D341Med (cell line): ENCODE data around the gene TSSC4.

Experiments used
- DNase-seq: peaks from one replicate; pipeline ENCODE4 v3.0.0; 2012; ENCODE audit warnings: low spot score

The TSSC4 gene

GRCh38 chr11:2447951-2448650 is 47.6 kb downstream of the TSSC4 start:
- DNase-seq, result no peak

- DNase-seq, result no peak
Observed at GRCh38 chr11:2448661-2449547, 48.4 kb downstream of the TSSC4 start.

- no peak for DNase-seq
Observed at GRCh38 chr11:2449548-2450320, 49.2 kb downstream of the TSSC4 start.

- no peak for DNase-seq
Observed at GRCh38 chr11:2450321-2451041, 49.9 kb downstream of the TSSC4 start.

- no peak for DNase-seq
Observed at GRCh38 chr11:2451336-2451735, 50.8 kb downstream of the TSSC4 start.

- no peak for DNase-seq
Observed at GRCh38 chr11:2451916-2452315, 51.4 kb downstream of the TSSC4 start.

- no peak for DNase-seq
Observed at GRCh38 chr11:2452321-2453012, 51.9 kb downstream of the TSSC4 start.

- DNase-seq, result no peak
Observed at GRCh38 chr11:2453436-2453835, 52.9 kb downstream of the TSSC4 start.
